GM15510 (cell line): ENCODE results near the gene C12orf75.

ENCODE experiments used
- POLR2A ChIP-seq: IDR thresholded peaks from 3 replicates; pipeline ENCODE4 v1.6.1; 2011; ENCODE audit warnings: borderline replicate concordance; ENCODE audit not compliant: insufficient read length; ENCODE audit errors: extremely low read depth

C12orf75 gene

DNA sequence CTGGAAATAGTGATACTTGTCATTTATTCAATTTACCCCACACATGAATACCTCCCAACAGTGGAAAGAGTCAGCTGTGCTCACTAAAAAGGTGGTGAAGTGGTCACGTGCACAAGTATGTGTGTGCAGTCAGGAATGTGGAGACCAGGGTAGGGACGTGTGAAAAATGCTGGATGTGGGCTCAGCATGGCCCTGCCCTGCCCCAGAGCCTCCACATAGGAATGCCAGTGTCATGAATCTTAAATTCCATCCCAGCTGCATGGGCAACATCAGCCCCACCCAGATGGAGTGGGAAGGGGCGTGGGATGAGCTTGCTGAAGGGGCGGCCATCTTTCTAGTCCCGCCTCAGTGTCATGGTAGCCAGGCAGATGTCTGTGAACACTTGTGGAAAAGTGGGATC, 87.7 kb downstream of the C12orf75 start:
- TF ChIP-seq POLR2A, result no peak

GRCh38 chr12:105418821-105419291, 88.4 kb downstream of the C12orf75 start:
- TF ChIP-seq POLR2A, result no peak

DNA sequence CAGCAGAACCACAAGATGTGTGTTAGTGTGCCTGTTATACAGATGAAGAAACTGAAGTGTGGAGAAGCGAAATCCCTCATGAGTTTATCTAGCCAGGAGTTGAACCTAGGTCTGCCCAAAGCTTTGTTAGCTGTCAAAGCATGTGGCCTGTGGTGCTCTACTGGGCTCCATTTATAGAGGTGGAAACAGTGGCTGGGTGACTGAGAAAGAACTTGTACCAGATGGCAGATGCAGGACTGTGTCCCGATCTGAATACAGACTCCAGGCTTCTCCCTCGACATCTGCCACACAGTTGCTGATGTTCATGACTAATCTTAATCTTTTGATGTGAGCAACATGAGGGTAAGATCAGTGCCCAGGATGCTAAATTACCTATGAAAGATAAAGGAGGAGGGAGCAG, 89.1 kb downstream of the C12orf75 start:
- no peak for TF ChIP-seq POLR2A

DNA sequence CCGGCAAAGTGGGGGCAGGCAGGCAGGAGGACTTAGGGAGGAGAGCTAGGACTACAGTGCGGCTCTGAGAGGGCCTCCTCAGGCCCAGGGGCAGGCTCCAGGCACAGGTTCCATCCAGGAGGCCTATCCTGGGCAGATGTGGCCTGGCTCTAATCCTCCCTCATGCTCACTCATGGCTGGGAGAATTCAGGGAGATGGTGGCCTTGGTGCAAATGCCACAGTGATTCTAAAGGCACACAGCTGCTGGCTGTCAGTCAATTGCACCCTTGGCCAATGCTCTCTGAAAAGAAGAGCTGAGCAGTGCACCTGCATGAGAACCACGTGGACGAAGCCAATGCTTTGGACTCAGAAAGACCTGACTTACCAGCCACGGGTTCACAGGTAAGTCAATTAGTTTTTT, 89.6 kb downstream of the C12orf75 start:
- TF ChIP-seq POLR2A, result no peak

GRCh38 chr12:105420659-105421240, 90.3 kb downstream of the C12orf75 start:
- TF ChIP-seq POLR2A, result no peak
